HS-27A (cell line): ENCODE results near the gene KCNJ1.

Experiments used
- DNase-seq: peaks from one replicate; pipeline ENCODE4 v3.0.0-alpha.2; 2012; ENCODE audit warnings: low read depth, missing footprints

Gene KCNJ1

DNA sequence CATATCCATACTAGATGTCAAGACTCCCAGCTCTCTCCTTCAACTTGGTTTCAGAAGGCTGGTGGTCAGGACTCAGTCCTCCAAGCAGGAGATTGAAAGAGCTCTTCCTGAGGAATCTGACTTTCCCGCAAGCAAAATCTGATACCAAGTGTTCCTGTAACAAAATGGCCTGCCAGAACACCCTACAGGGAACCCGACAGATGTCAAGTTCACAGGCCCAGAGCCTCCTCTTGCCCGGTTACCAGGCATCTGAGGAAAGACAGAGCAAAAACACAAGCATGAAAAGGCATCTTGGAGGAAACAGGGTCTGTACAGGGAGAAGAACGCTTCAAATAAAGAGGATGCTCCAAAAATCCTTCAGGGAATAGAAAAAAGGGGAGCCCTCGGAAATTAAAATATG lies 15.4 kb upstream of the KCNJ1 start:
- DNase-seq = no peak

DNA sequence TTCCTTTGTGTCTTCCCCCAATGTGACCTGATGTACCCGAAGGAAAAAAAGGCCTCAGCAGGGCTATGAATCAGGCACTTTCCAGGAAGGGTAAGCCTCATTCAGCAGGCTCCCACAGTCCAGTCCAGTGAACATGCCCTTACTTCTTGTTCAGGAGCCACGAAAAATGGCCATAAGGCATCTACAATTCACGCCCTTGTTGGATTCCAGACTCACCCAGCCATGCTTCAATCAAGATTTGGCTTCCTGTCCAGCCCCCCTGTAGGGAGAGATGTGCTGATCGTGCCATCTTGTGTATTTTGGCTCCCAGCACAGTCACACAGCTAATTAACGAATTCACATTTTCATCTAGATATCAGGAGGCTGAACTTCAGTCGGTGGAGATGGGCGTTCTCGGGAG lies 14.1 kb upstream of the KCNJ1 start:
- DNase-seq = no peak

GRCh38 chr11:128879817-128880216 lies 12.7 kb upstream of the KCNJ1 start:
- no peak for DNase-seq

GRCh38 chr11:128878455-128878854 lies 11.4 kb upstream of the KCNJ1 start:
- DNase-seq = no peak

- DNase-seq = no peak
Observed at GRCh38 chr11:128877726-128878125, 10.6 kb upstream of the KCNJ1 start.

DNA sequence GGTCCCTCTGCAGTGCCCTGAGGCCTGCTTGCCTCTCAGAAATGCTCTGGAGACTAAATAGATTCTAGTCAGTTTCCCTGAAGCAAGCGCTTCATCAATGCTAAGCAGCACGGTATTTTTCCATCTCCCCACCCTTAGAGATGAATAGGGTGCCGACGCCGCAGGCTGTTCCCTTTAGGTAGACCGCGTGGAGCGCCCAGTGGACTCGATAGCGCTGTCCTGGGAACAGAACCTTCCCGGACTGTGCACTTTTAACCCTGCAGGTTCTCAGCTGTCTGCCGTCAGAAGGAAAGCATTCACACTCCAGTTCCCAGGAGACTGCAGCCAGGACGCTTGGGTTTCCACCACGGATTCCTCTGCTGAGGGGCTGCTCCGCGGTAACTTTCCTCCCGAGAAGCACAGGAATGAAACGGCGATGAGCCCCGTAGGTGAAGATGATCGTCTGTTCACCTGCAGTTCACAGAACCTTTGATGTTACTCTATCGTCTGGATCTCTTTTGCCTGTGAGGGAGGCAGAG lies 9.1 kb upstream of the KCNJ1 start:
- DNase-seq = no peak

DNA sequence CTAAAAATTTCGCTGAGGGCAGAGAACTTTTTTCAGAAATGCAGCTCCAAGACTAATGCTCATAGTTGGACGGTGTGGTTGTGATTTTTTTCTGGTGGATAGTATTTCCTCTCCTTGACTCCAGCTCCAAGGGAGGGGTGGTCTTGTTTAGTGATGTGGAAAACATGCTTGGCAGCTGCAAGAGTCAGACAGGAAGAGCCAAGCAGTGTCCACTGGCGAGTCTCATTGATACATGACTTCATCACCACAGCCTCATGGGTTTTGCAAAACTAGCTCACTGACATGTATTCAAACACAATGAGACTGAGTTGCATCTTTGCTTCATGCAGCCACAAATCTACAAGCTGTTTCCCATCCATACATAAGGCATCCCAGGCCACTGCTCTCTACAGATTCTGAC lies 7.3 kb upstream of the KCNJ1 start:
- no peak for DNase-seq

DNA sequence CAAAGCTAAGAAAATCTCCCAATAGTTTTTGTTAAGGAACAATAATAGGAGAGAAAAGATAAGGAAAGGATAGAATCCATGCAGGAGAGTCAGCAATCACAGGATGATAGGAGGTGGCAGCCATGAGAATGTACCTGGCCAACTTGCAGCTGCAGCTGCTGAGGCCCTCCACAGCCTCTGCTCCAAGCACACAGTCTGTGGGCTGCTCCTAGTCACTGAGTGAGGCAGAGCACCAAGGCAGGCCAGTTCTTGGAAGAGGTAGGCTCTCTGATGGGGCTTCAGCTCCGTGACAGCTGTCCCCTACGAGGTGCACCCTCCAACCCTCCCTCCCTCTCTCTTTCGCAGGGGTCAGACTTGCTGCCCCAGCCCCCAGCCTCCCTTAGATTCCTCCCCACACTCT lies 5.5 kb upstream of the KCNJ1 start:
- no peak for DNase-seq

- no peak for DNase-seq
Observed at GRCh38 chr11:128872094-128872493, 5.0 kb upstream of the KCNJ1 start.

DNA sequence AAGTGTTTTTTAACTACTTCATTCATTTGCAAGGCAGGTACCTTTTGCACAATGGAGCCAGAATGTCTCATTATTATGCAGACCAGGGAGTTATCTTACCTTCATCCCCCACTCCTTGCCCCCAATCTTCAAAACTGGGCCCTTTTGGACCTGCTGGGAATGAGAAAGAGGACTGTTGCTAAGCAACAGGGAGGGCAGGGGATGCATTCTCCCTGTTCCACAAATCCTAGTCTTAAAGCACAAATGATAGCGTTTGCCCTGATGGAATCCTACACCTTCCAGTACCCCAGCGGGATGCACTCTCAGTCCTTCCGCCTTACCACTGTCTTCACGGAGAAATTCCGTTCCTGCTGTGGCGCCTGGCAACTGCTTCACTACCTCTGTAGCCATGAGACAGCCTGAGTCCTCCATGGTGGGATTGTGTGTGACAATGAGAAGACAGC lies 4.1 kb upstream of the KCNJ1 start:
- no peak for DNase-seq

GRCh38 chr11:128868841-128869671 lies 2.0 kb upstream of the KCNJ1 start:
- DNase-seq = no peak

GRCh38 chr11:128865490-128865889 lies 1.6 kb downstream of the KCNJ1 start:
- no peak for DNase-seq

GRCh38 chr11:128862908-128863660 lies 4.0 kb downstream of the KCNJ1 start:
- peak; percentile 5 for DNase-seq

DNA sequence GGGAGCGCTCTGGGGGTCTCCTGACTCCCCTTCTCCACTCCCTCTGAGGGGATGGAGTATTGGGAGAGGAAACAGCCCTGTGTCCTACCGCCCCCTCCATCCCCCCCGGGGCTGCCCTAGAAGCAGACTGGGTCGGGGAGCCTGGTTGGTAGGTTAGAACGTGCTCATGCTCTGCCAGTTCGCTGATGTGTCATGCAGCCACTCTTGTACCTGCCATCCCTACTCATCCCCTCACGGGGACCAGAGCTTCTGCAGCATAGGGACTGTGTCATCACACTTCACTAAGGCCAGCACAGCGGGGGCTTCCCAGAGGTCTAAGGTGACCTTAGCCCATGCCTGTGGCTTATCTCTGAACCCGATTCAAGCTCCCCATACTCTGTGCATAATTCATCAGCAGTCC lies 4.7 kb downstream of the KCNJ1 start:
- DNase-seq = no peak

DNA sequence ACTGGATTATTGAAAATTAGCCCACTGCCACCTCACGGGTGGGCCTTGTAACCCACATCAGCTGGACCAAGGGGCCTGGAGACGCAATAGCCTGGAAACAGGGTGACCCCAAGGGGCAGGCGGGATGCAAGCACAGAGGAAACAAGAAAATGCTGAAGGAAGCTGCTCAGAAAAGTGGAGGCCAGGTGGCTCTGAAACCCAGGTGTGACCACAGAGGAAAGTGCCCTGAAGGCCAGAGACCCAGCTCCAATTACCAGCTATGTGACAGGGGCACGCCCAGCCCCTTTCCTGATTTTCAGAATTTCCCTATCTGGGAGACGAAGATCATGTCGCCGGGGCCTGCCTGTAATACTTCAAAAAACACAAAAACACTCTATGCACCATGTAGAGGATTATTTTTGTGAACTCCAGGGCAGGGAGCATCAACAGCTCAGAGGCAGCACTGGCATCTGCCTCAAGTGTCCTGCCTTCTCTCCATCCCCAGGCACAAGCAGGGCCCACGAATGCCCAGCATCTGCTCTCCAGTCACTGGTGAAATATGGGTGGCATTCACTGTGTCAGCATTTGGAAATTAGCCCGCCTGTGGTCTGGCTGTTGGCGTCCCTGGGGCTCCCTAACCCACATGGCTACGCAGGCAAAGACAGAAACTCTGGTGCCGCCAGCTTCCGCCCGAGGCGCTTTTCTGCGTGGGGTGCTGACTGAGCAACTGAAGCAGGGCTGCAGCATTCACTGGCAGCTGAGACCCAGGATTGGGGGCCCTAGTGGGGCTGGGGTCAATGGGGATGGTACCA lies 6.3 kb downstream of the KCNJ1 start:
- peak; percentile 11 for DNase-seq

GRCh38 chr11:128859563-128860441 lies 7.3 kb downstream of the KCNJ1 start:
- no peak for DNase-seq

GRCh38 chr11:128857341-128857740 lies 9.8 kb downstream of the KCNJ1 start:
- no peak for DNase-seq

GRCh38 chr11:128856241-128856640 lies 10.9 kb downstream of the KCNJ1 start:
- DNase-seq = no peak

DNA sequence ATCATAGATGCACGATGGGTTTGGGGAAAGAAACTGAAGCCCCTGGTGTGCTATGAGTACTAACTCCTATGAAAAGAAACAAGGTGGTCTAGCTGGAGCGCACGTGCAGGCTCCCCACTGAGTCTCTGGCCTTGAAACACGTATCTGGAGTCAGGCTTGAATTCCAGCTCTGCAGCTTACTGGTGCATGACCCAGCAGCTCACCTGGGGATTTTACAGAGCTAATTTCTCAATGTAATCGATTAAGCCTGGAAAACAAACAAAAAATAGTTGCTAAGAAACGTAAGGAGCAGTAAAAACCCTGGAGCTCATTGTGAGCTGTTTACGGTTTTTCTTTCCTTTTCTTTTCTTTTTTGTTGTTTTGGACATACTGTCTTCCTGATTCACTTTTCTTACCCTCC lies 12.3 kb downstream of the KCNJ1 start:
- DNase-seq = no peak

- DNase-seq = no peak
Observed at GRCh38 chr11:128853559-128853958, 13.5 kb downstream of the KCNJ1 start.

DNA sequence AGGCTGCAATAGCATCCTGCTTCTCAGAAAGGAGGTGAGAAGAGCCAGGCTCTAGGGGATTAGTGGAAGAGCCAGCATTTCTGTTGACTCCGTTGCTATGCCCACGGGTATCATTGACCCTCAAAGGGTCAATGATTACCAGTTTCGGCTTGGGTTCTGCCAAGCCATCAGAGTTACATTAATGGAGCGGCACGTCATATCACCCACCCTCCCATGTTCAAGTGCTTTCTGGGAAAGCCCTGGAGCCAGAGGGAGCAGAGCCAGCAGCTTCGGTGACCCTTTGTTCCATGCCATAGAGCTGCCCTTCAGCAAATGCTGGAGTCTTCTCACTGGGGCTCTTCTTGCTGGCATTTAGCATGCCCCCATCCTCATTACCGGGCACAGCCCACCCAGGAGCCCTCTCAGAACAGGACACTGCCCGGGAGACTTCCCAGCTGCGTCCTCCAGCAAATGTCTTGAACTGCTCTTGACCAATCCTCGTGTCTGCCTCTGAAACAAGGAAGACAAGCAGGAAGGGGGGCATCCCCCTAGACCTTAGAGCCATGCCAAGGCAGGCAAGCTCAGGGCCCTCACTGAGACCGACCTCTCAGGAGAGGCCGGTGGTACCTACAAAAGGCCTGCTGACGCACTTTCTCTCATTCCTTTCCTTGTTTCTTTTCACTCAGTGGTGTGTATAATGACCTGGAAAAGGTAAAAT lies 14.6 kb downstream of the KCNJ1 start:
- no peak for DNase-seq
